Hematopoietic multipotent progenitor cell treated with erythropoietin and hydrocortisone succinate and interleukin-3 and kit ligand, for 6 days (in vitro differentiated cells): ENCODE results near the gene SKIDA1.

Source experiments
- DNase-seq: peaks from one replicate; pipeline ENCODE4 v3.0.0-alpha.2; 2015

SKIDA1 gene

GRCh38 chr10:21528236-21529031 lies 3.0 kb upstream of the SKIDA1 start:
- DNase-seq = peak; percentile 28

- DNase-seq = peak; percentile 67
Observed at GRCh38 chr10:21527598-21528235, 2.2 kb upstream of the SKIDA1 start.

GRCh38 chr10:21526860-21527597 lies 1.5 kb upstream of the SKIDA1 start:
- peak; percentile 77 for DNase-seq

- peak; percentile 88 for DNase-seq
Observed at GRCh38 chr10:21526188-21526859, 842 bp upstream of the SKIDA1 start.

GRCh38 chr10:21524526-21525366 lies 736 bp downstream of the SKIDA1 start:
- DNase-seq = peak; percentile 68

- no peak for DNase-seq
Observed at GRCh38 chr10:21524131-21524525, 1.4 kb downstream of the SKIDA1 start.

- DNase-seq = peak; percentile 38
Observed at GRCh38 chr10:21523557-21524008, 1.9 kb downstream of the SKIDA1 start.

GRCh38 chr10:21522631-21523406 lies 2.7 kb downstream of the SKIDA1 start:
- DNase-seq = no peak

GRCh38 chr10:21521751-21522533 lies 3.5 kb downstream of the SKIDA1 start:
- DNase-seq = no peak

- DNase-seq = no peak
Observed at GRCh38 chr10:21520949-21521348, 4.5 kb downstream of the SKIDA1 start.

- DNase-seq = no peak
Observed at GRCh38 chr10:21520509-21520908, 5.0 kb downstream of the SKIDA1 start.

GRCh38 chr10:21519941-21520436 lies 5.5 kb downstream of the SKIDA1 start:
- DNase-seq = no peak

GRCh38 chr10:21519397-21519933 lies 6.0 kb downstream of the SKIDA1 start:
- no peak for DNase-seq

- DNase-seq = no peak
Observed at GRCh38 chr10:21518641-21519396, 6.7 kb downstream of the SKIDA1 start.

- peak; percentile 58 for DNase-seq
Observed at GRCh38 chr10:21518149-21518640, 7.3 kb downstream of the SKIDA1 start.

GRCh38 chr10:21517134-21518031 lies 8.1 kb downstream of the SKIDA1 start:
- no peak for DNase-seq

- peak; percentile 64 for DNase-seq
Observed at GRCh38 chr10:21516242-21517131, 9.0 kb downstream of the SKIDA1 start.
